Spleen (tissue), 11 donors: ENCODE data around the gene ITM2C. TPM values are rescaled to one million over a fixed set of nuclear protein-coding genes. Genes with fewer than 3 reads are reported as not detected.

ENCODE experiments used
- DNase-seq: peaks from one replicate; pipeline ENCODE4 v3.0.0-alpha.2; 2020
- H3K27ac ChIP-seq, 8 donors: fragments of 200-600 bp; sonication (generic) in 7 of 8; 1 replicate in 4 of 8; 2 replicates in 4 of 8; pipeline versions ENCODE4 v1.5.0 to v1.8.0; 2016 to 2021; ENCODE audit warnings: inconsistent platforms in 4 of 8, mild to moderate bottlenecking in 4 of 8, moderate library complexity in 1 of 8
- H3K27me3 ChIP-seq, 7 donors: fragments of 200-600 bp; sonication (generic) in 6 of 7; replicated peaks in 1 of 7; 1 replicate in 4 of 7; 2 replicates in 3 of 7; pipeline versions ENCODE4 v1.5.0 to v1.8.0; 2016 to 2021; ENCODE audit warnings: inconsistent platforms in 3 of 7, mild to moderate bottlenecking in 1 of 7
- H3K36me3 ChIP-seq, 6 donors: fragments of 200-600 bp; sonication (generic) in 5 of 6; 1 replicate in 4 of 6; 2 replicates in 2 of 6; pipeline versions ENCODE4 v1.5.0 to v1.8.0; 2016 to 2021; ENCODE audit warnings: inconsistent platforms in 2 of 6
- H3K4me1 ChIP-seq, 6 donors: fragments of 200-600 bp; sonication (generic) in 5 of 6; 1 replicate in 3 of 6; 2 replicates in 3 of 6; pipeline versions ENCODE4 v1.5.0 to v1.8.0; 2016 to 2021; ENCODE audit warnings: inconsistent platforms in 3 of 6
- H3K4me3 ChIP-seq, 8 donors: fragments of 200-600 bp; sonication (generic) in 7 of 8; 1 replicate in 4 of 8; 2 replicates in 4 of 8; pipeline versions ENCODE4 v1.5.0 to v1.8.0; 2016 to 2021; ENCODE audit warnings: inconsistent platforms in 4 of 8, mild to moderate bottlenecking in 4 of 8, moderate library complexity in 2 of 8
- H3K9me3 ChIP-seq, 8 donors: fragments of 200-600 bp; sonication (generic) in 7 of 8; 1 replicate in 4 of 8; 2 replicates in 4 of 8; pipeline versions ENCODE4 v1.5.0 to v1.8.0; 2016 to 2021; ENCODE audit warnings: inconsistent platforms in 4 of 8
- POLR2A ChIP-seq, 3 donors: fragments of 450-650 bp; IDR thresholded peaks; one replicate each; pipeline ENCODE4 v1.5.1; 2017; ENCODE audit warnings: antibody characterized with exemption in 3 of 3, mild to moderate bottlenecking in 1 of 3
- POLR2AphosphoS5 ChIP-seq, 3 donors: sonication (generic); formaldehyde crosslinking; IDR thresholded peaks; one replicate each; pipeline ENCODE4 v1.5.1; 2017; ENCODE audit warnings: antibody characterized with exemption in 3 of 3
- WGBS, 5 donors: extraction: QIAGEN DNeasy Blood & Tissue Kit in 3 of 5; methylation state at CpG; one replicate each; pipeline versions ENCODE4 v1.1.5 to v1.1.7; 2013 to 2018; 5-methylcytosine and 5-hydroxymethylcytosine counted together
- intact Hi-C: fragments of 100-400 bp; cut with DNase I; formaldehyde crosslinking; loops from one replicate; pipeline ENCODE4 v1.15.0; 2023; ENCODE audit warnings: low total_unique reads
- polyA plus RNA-seq, 3 donors: library from polyadenylated mRNA; stranded (reverse); fragments of 200-250 nt; gene quantifications; one replicate each; pipeline ENCODE4 v1.2.1, GENCODE V29; 2013
- total RNA-seq, 7 donors: library from RNA; depleted of rRNA in 3 of 7; stranded (reverse); fragments of >200 nt in 3 of 7; fragmentation: NEBNext Ultra II Directional in 4 of 7; extraction: Animal tissue kit (Norgen Biotek cat#: 25700) in 4 of 7; gene quantifications; one replicate each; pipeline versions ENCODE4 v1.1.0 to v1.2.1, GENCODE V29; 2016 to 2021
- TF ChIP-seq, protein P1 (sequence below), 11 experiments: fragments of 200-600 bp in 7 of 11; fragments of 450-650 bp in 4 of 11; sonication (generic) in 4 of 11; IDR thresholded peaks in 8 of 11; conservative IDR thresholded peaks in 3 of 11; 1 replicate in 7 of 11; 2 replicates in 4 of 11; pipeline versions ENCODE4 v1.4.0 to v1.8.0; 2016 to 2021; ENCODE audit warnings: antibody characterized with exemption in 11 of 11, inconsistent platforms in 4 of 11, mild to moderate bottlenecking in 1 of 11
- donor health status: healthy with polysubstance abuse.
- donor health status: DM: no; HTN: no; CAD: no; lungs with moderate emphysema.
- donor health status: DM: no; HTN: no; CAD: no.
- donor health status: Bipolar disorder and iron deficiency.
- donor health status: healthy.
- donor health status: DM: no; HTN: no; CAD: no.
- donor health status: DM: yes; HTN: yes; CAD: no.

ITM2C gene
- total and polyA plus RNA-seq, 10 donors = 58.5 to 150 (median 93.7) TPM

DNA sequence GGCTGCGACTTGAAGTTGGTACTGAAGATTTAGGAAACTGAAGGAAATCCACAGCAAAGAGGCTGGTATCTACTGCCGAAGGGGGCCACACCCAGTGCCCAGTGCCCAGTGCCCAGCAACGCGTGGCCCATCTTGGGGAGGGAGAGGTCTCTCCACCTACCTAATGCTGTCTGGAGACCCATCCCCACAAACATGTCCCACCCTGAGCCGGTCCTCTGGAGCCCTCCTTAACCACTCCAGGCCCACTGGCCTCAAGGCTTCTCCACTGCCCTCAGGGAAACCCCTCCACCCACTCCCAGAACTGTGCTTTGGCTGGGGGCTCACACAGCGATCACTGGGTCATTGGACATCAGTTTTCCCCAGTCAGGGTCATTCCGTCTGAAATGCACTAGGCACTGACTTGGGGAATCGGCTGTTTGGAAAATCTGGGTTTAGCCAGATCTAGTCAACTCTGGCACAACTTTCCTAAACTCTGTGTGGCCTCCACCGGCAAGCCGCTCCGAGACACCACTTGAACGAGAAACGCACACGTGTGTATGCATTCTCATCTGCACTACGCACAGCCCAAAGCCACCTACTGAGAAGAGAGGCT lies 40.2 kb downstream of the ITM2C start:
- no peak overlapping the region for H3K4me3 ChIP-seq
- peak; percentile 62 for DNase-seq
- H3K9me3 ChIP-seq = no peaks in the 10 kb centered on the region
- intact Hi-C loops = no loop called here
- 79 to 88% (median 84%) methylated on average over 15 of the region's 15 CpGs for WGBS, 5 donors
- TF ChIP-seq, protein P1, sequence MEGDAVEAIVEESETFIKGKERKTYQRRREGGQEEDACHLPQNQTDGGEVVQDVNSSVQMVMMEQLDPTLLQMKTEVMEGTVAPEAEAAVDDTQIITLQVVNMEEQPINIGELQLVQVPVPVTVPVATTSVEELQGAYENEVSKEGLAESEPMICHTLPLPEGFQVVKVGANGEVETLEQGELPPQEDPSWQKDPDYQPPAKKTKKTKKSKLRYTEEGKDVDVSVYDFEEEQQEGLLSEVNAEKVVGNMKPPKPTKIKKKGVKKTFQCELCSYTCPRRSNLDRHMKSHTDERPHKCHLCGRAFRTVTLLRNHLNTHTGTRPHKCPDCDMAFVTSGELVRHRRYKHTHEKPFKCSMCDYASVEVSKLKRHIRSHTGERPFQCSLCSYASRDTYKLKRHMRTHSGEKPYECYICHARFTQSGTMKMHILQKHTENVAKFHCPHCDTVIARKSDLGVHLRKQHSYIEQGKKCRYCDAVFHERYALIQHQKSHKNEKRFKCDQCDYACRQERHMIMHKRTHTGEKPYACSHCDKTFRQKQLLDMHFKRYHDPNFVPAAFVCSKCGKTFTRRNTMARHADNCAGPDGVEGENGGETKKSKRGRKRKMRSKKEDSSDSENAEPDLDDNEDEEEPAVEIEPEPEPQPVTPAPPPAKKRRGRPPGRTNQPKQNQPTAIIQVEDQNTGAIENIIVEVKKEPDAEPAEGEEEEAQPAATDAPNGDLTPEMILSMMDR (IDR thresholded peaks at IDR 0.05 in 8 of 11, conservative IDR thresholded peaks at IDR 0.05 in 3 of 11) = no peak
- TF ChIP-seq POLR2A (IDR thresholded peaks at IDR 0.05) (no peak), POLR2AphosphoS5 (IDR thresholded peaks at IDR 0.05) (no peak)
- H3K27ac ChIP-seq = no peak overlapping the region
- peaks cover 0 to 5% (median 0%) of the 10 kb centered on the region in 6 donors for H3K36me3 ChIP-seq
- peaks cover 0 to 11% (median 0%) of the 10 kb centered on the region in 7 donors for H3K27me3 ChIP-seq
- H3K4me1 ChIP-seq = peaks cover 0 to 31% (median 3%) of the 10 kb centered on the region in 6 donors

DNA sequence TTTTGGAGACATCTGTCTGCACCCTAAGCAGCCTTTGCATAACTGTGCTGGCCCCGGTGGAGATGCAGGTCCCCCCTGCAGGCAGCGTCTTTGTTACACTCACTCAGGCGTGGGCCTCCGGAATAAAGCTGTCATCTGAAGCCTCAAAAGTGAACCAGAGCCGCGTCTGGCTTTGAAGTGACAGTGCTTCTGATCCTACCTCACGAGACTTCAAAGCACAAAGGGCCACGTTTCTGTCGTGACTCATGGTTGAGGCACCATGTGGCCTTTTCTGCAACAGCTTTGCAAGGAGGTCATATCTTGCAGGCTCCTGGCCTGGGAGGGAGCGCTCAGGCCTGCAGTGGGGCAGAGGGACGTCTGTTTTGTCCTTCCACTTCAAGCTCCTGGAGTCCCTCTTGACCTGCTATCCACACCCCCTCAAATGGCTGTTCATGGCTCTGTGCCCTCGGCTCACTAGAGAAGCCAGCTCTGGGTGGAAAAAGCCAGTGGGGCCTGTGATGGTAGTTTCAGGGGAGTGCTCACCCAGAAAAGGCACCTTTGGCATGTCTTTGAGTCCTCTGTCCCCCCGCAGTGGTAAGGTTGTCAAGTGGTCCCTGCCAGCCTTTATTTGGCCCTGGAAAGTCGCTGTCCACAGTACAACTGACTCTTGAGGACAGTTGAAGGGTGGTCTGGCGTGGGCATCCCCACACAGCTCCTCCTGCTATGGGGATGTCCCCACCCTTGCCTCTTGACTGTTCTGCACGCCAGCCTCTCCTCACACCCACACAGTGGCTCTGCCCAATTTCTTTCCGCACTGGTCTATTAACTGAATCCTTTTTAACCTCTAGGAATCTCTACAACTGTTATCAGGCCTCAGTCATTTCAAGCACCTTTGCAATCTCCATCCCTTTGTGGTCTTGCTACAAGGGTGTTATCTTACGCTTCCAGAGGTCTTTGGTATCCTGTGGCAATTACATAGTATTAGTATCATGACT lies 41.0 kb downstream of the ITM2C start:
- peak; percentile 75 for DNase-seq
- TF ChIP-seq POLR2A (IDR thresholded peaks at IDR 0.05) (no peak), POLR2AphosphoS5 (IDR thresholded peaks at IDR 0.05) (no peak)
- TF ChIP-seq, protein P1 (IDR thresholded peaks at IDR 0.05 in 8 of 11, conservative IDR thresholded peaks at IDR 0.05 in 3 of 11) = no peak
- H3K27ac ChIP-seq = no peak overlapping the region
- H3K4me1 ChIP-seq = peaks cover 0 to 31% (median 3%) of the 10 kb centered on the region in 6 donors
- WGBS, 5 donors = 51 to 70% (median 69%) methylated on average over 13 to 18 of the region's 18 CpGs
- peaks cover 0 to 10% (median 0%) of the 10 kb centered on the region in 6 donors for H3K36me3 ChIP-seq
- H3K9me3 ChIP-seq = no peaks in the 10 kb centered on the region
- no peak overlapping the region for H3K4me3 ChIP-seq
- intact Hi-C loops = no loop called here
- H3K27me3 ChIP-seq = peaks cover 0 to 11% (median 0%) of the 10 kb centered on the region in 7 donors

DNA sequence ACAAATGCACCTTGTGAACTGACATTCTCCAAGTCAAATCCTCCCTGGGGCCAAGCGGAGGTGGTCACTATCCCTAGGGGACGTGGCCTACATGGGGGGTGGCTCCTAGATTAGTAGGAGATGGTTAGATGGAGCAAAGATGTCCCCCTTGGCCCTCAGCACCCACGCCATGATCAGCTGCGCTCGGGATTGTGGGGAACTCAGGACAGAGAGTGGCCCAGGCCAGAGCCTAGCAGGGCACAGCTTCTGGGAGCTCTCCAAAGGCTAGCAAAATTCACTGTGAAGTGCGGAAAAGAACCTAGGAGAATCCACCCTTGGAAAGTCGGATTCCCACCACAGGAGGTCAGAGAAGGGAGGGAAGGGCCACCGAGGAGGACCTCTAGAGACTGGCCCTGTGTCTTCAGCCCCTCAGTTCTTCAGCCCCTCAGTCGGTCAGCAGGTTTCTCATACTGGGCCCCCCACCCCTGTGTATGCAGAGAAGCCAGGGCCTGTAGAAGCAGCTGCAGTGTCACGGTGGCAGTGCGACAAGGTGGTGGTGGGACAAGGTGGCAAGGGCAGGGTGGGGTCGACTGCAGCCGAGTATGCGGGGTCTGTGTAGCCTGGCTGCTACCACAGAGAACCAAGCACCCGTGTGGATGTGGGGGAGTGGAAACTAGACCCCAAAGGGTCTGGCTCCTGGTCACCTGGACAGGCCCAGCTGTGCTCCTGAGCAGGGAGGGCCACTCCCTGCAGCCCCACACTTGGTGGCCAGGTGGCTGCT lies 41.9 kb downstream of the ITM2C start:
- Histone ChIP-seq H3K4me1 (peaks cover 0 to 31% (median 3%) of the 10 kb centered on the region in 6 donors), H3K36me3 (peaks cover 0 to 10% (median 0%) of the 10 kb centered on the region in 6 donors), H3K4me3 (no peak overlapping the region), H3K27ac (no peak overlapping the region), H3K27me3 (peaks cover 0 to 2% (median 0%) of the 10 kb centered on the region in 7 donors), H3K9me3 (no peaks in the 10 kb centered on the region)
- TF ChIP-seq, protein P1 (IDR thresholded peaks at IDR 0.05 in 8 of 11, conservative IDR thresholded peaks at IDR 0.05 in 3 of 11) = no peak
- TF ChIP-seq POLR2A (IDR thresholded peaks at IDR 0.05) = no peak
- no peak for TF ChIP-seq POLR2AphosphoS5 (IDR thresholded peaks at IDR 0.05)
- peak; percentile 58 for DNase-seq
- intact Hi-C loops = no loop called here
- WGBS, 5 donors = 87 to 95% (median 93%) methylated on average over 13 to 15 of the region's 15 CpGs
